ENCODE data around the gene ATP5F1E.

The ATP5F1E gene

DNA sequence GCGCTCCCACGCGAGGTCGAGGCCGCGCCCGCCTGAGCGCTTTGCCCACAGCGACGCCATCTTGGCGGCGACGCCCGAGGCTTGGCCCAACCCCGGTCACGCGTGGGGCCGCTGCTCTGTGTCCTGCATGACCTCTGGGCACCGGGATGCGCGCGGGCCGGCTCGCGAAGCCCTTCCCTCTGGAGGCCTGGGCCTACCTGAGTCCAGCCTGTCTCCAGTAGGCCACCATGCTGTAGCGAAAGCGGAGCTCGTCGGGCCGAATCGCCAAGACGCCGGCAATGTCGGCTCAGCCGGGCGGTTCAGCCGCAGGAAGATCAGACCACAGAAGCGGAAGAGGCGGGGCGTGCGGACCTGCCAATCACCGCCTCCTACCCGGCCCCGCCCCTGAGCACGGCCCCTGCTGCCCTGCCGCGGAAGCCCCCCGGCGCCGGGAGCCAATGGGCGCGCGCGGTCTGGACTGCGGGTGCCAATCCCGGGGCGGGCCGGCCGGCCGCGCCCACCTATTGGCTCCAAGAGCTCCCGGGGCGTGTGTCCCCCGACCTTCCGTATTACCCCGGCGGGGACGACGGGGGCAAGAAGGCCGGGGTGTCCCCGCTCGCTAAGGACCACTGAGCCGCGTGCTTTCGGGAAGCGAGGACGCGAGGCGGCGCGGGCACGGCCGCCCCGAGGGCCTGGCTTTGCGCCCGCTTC lies at the start of gene ATP5F1E:
Gene ATP5F1E, minus strand, starts transcription at position 313 of the 690 bp plus-strand sequence. Its CDS starts 84 bp downstream, at position 229.
- DNase-seq = peak; percentile 95 to 97

DNA sequence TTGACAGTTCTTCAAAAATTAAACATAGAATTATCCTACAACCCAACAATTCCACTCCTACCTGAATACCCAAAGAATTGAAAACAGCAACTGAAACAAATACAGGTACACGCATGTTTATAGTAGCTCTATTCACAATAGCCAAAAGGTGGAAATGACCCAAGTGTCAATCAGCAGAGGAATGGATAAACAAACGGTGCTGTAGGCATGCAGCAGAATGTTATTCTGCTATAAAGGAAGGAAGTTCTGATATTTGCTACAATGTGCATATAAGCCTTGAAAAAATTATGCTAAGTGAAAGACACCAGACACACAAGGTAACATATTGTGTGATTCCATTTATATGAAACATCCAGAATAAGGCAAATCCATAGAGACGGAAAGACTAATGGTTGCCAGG lies 48.9 kb upstream of the ATP5F1E start:
- no peak for DNase-seq

DNA sequence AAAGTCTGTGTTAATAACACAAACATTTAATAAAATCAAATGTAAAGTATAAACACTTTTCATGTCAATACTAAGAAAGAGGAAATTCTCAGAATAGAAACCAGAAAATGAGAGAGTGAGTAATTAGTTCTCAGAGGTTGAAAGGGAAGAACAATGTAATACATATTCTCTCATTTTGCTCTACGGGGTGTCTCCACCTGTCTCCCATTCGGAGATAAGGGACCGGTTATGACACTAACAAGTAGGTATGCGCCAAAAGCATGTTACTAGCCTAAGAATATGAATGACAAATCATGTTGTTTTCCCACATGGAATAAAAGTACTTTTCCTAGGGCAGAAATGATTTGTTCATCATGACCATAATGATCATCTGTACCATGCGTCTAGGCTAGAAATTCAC lies 46.1 kb upstream of the ATP5F1E start:
- no peak for DNase-seq

DNA sequence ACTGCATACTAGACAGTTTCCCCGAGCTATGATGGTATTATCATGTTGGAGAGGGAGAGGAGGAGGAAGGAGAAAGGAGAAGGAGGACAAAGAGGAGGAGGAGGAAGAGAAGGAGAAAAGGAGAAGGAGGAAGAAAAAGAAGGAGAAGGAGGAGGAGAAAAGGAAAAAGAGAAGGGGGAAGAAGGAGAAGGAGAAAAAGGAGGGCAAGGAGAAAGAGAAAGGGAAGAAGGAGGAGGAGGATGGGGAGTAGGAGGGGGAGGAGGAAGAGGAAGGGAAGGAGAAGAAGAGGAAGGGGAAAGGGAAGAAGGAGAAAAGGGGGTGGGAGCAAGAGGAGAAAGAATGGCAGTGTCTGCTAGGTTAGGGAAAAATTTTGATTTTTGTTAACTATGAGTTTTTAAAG lies 45.6 kb upstream of the ATP5F1E start:
- no peak for DNase-seq

- no peak for DNase-seq
Measured at GRCh38 chr20:59075934-59076508, 43.9 kb upstream of the ATP5F1E start.

- no peak for DNase-seq
Measured at GRCh38 chr20:59074456-59074855, 42.3 kb upstream of the ATP5F1E start.

GRCh38 chr20:59073582-59073981 lies 41.4 kb upstream of the ATP5F1E start:
- DNase-seq = no peak

- no peak for DNase-seq
Measured at GRCh38 chr20:59071216-59071615, 39.1 kb upstream of the ATP5F1E start.

- DNase-seq = no peak
Measured at GRCh38 chr20:59069026-59069425, 36.9 kb upstream of the ATP5F1E start.

GRCh38 chr20:59068534-59068933 lies 36.4 kb upstream of the ATP5F1E start:
- DNase-seq = no peak

DNA sequence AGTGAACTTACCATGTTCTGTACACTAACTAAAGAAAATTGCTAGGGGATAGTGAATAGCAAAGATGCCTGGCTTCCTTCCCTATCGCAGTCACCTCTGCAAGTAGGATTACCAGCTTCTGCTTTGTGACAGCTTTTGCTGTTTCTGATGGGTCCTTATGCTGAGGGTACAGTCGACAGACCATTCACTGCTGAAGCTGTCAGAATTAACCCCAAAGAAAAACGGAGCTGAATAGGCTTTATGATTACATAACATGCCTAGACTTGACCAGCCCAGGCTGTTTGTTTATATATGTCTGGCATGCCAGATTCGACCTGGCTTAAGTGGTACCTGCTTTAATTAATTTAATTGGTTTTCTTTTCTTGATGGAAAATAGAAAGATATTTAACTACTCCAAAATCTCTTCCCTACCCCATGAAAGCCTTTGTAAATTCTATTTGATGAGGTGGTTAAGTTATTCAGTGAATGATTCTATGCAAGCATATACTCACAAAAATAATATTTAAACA lies 32.1 kb upstream of the ATP5F1E start:
- no peak for DNase-seq

DNA sequence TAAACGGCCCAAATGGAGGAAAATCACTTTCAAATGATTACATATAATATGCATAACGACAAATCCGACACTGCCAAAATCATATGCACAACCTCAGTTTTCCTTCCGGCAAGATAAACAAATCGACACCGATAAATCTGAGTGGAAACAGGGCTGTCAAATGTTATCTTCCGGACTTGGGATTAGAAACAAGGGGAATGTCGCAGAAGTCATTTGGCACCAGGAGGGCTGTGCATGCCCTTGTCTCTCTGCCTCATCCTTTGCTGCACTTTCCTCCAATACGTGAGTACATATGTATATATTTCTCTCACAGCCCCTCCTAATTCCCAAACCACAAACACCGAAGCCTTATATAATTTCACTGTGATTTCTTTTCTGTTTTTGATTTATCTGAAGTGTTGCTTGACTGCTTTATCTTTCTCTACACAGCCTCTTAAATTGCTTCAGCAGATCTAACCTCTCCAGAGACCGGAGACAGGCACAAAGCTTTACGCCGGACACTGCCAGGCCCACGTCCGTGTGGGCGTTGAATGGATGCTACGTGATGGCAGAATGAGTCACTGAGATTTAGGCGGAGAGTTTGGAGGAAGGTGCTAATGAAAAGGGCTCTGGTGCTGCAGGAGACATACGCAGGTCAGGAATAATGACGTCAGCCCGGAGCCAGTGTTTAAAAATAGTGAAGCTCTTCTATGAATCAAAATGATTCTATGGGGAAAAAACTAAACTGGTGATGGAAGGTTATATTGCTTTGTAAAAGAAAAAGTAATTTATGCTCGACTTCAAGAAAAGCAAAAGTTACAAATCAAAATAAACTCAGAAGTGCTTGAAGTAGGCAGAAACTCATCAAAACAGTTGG lies 31.5 kb upstream of the ATP5F1E start:
- no peak for DNase-seq

DNA sequence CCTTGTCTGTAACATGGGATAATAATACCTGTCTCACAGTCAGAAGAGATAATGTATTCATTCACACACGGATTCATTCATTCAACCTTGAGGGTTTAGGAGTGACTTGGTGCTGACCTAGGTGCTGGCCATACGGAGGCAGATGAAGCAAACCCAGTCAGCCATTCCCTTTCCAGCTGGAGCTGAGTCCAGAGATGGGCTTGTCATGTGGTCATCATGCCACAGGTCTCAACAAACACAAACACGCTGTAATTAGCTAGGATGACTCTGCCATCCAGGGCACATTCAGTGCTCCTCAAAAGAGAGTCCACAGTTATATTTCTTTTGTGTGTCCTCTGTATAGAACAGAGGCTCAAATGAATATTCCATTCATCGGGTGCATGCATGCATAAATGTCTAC lies 29.9 kb upstream of the ATP5F1E start:
- no peak for DNase-seq

DNA sequence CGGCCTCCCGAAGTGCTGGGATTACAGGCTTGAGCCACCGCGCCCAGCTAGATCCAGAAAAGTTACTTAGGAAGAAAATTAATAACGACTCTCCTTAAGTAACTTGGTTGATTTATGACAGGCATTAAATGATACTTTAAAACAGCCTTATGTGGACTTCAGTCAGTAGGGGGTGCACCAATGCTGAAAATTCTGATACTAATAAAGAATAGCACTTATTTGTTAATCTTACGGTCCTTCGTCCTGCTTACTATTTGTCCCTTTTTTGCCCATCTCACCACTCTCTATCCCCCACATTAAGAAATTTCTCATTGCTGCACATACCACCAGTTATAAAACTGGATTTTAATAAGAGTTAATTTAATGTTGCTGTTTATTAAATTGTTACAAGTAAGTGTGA lies 23.2 kb upstream of the ATP5F1E start:
- DNase-seq = no peak

DNA sequence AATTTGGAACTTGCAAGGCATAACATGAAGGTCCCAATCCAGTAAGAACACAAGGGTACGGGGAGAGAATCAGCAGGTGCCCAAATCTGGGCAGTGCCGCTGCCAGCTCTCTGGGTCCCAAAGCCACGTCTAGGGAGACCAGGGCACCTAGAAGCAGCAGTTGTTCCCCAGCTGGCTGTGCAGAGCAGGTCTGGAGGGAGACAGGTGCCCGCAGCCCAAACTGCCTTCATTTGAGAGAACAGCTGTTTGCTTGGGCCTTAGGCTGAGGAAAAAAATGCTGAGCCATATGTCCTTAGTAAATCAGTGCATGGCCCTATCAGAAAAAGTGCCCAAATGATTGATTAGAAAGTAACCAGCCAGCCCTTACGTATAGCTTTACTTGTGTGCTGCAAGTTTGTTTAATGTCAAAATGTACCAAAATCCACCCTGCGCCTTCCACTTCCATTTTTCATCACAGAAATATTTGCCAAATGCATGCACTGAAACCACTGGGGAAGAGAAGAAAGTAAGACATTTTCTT lies 19.6 kb upstream of the ATP5F1E start:
- no peak for DNase-seq

DNA sequence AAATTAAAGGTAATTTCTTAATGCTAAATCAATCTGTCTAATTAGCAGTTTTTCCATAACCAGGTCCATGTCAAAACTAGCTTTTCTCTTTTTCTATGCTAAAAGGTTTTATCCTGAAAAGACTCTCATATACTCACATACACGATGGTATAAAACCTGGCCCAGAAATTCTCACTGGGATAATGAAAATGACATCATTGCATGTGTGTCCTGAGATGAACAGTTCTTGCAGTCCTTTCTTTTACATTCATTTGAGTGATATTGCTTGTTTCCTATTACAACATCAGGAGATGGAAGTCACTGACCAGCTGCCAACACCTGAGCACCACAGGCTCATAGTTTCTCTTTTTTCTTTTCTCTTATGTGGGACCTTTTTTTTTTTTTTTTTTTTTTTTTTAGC lies 18.3 kb upstream of the ATP5F1E start:
- no peak for DNase-seq

DNA sequence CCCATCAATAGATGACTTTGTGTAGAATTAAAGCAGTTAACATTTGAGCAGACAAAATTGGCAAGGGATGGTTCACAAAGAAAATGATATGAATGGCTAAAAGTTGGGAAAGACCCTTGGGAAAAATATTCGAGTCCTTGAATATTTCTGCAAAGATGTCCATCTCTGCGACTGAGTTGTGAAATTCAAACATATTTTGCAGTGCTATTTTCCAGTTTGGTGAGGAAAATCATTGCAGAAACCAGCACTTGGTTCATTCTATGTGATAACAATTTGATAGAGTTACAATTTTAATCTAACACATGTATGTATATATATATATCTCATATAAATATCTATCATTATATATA lies 16.5 kb upstream of the ATP5F1E start:
- DNase-seq = no peak

DNA sequence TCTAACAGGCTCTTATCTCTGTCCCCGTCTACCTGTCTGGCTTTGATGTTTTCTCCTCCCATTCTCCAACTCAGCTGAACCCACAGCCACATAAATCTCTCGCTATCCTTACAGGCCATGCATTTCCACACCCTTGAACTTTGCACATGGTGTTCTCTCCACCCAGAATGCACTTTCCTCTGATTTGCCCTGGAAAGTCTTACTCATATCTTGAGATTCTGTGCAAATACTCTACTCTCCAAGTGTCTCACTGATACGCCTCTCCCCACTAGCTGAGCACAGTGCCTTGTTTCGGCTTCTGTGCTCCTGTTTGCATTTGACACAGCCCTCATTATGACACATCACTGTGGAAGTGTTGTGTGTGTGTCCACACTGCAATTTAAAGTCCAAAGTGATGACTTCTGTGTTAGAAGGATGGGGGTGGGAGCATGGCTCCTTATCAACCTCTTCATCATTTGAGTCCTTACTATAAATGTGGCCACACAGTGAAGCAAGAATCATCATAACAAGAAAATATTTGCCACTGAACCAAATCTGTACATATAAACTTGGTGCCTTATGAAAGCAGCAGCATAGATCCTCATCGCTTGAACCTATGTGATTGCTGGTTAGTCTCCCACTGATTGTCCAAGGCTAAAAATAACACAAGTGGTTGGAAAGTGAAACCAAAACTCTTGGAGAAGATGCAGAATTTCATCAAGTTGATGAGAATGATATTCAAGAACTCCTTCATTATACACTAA lies 16.0 kb upstream of the ATP5F1E start:
- no peak for DNase-seq

DNA sequence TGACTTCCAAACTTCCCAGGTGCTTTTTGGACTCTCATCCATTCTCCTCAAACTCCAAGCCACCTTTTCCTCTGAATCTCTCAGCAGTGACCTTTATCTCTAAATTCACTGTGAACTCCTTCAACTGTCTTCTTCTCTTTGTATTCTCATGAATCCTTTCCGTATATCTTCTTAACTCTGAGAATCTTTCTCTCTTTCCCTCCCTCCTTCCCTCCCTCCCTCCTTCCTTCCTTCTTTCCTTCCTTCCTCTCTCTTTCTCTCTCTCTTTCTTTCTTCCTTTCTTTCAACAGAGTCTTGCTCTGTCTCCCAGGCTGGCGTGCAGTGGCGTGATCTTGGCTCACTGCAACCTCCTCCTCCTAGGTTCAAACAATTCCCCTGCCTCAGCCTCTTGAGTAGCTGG lies 14.7 kb upstream of the ATP5F1E start:
- DNase-seq = no peak

DNA sequence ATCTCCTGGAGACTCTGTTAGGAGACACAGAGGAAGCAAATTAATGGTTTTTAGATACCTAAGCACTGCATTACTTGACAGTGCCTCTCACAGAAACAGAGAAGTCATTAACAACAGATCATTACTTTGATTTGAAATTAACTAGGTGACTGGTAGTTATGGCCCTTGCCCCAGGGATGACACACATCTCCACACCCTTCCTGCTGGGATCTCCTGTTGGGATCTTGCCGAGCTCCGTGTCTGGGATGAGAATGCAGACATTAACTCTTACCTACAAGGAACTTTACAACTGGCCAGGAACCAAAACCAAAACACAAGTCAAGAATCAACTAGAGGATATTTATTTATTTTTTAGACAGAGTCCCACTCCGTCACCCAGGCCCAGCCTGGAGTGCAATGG lies 12.7 kb upstream of the ATP5F1E start:
- no peak for DNase-seq

DNA sequence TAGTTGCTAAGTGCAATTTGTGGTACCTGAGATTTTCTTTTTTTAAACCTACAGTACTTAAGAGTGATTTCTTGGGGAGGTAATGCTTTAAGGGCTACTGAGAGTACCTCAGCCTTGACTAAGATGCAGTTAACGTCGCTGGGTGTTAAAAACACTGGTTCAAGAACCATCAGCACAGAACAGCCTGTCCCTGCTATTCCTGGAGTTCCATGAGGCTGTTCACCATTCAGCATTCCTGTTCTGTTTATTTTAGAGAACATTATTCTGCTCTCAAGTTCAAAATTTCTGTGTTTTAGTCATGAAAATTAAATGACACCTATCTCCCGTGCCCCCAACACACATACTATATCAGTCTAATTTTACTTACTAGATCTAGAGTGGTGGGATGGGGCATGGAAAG lies 12.2 kb upstream of the ATP5F1E start:
- DNase-seq = no peak

DNA sequence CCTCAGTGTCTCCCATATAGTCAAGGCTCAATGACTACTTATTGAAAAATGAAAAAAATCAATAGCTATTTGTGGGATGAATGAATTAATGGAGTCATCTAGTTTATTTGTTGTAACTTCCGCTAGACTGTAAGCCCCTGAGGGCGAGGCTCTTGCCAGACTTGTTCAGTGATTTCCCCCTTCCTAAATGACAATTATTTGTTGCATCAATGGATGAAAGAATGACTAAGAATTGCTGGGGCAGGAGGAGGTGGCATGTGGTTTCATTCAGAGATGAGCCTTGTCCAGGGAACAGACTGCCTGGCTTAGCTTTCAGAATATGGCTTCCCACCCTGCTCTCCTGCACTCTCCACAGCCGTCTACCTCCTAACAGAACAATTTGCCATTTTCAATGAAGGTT lies 11.6 kb upstream of the ATP5F1E start:
- no peak for DNase-seq

Data from hippocampal formation (tissue), 2 donors.